SJSA1 (cell line): ENCODE data around the gene BOD1L1. TPM values are rescaled to one million over a fixed set of nuclear protein-coding genes. Genes with fewer than 3 reads are reported as not detected.

Experiments
- DNase-seq, 2 experiments: peaks; one replicate each; pipeline ENCODE4 v3.0.0-alpha.2; 2015 to 2020; ENCODE audit warnings: low spot score in 2 of 2, low read depth in 1 of 2
- H3K27ac ChIP-seq: fragments of 250-450 bp; sonication (Bioruptor Pico); 2 replicates; pipeline ENCODE4 v1.5.1; 2020; ENCODE audit warnings: mild to moderate bottlenecking, moderate library complexity
- H3K27me3 ChIP-seq: fragments of 250-450 bp; sonication (Bioruptor Pico); replicated peaks from 2 replicates; pipeline ENCODE4 v1.5.1; 2020; ENCODE audit warnings: mild to moderate bottlenecking, moderate library complexity
- H3K36me3 ChIP-seq: fragments of 250-450 bp; sonication (Bioruptor Pico); 2 replicates; pipeline ENCODE4 v1.5.1; 2020; ENCODE audit warnings: mild to moderate bottlenecking
- H3K4me1 ChIP-seq: fragments of 250-450 bp; sonication (Bioruptor Pico); replicated peaks from 2 replicates; pipeline ENCODE4 v1.6.1; 2021; ENCODE audit warnings: mild to moderate bottlenecking
- H3K4me3 ChIP-seq: fragments of 250-450 bp; sonication (Bioruptor Pico); 2 replicates; pipeline ENCODE4 v1.5.1; 2020; ENCODE audit warnings: mild to moderate bottlenecking
- H3K9me3 ChIP-seq: fragments of 250-450 bp; sonication (Bioruptor Pico); replicated peaks from 2 replicates; pipeline ENCODE4 v1.5.1; 2020; ENCODE audit warnings: mild to moderate bottlenecking
- total RNA-seq: library from RNA; depleted of rRNA; stranded (reverse); fragments of >200 nt; shearing (Covaris generic); gene quantifications from 2 replicates; pipeline ENCODE4 v1.2.3, GENCODE V29; 2014; rRNA removed

The BOD1L1 gene
- total RNA-seq, result 4.5 and 10.3 TPM in 2 replicates

DNA sequence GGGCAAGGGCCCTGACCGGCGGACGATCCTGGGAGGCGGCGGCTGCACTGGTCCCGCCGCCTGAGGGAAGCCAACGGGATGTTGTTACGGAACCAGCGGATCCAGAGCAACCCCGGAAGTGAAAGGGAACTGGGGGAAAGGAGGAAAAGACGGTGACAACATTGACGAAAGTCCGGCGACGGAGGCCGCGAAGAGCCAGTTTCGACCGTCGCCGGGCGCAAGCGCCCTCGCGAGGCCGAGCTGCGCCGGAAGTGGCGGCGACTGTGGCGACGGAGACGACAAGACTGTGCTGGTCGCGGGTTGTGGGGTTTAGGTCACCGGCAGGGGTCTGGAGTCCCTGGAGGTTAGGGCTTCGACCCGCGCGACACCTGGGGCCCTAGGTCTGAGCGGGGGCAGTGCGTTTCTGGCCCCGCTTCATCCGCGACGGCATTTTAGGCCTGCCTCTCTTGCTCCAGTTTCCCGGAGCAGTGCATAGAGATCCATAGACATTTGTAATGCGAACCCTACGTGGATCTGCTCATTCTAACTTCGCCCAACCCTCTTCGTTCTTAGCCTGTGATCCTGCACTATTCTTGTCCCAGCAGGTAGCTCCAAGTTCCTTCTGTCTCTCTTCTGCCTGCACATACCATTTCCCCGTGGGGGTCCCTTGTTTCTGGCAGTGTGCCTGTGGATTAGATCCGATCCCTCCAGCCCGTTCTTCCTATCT is at the start of gene BOD1L1:
Gene BOD1L1, minus strand, starts transcription at position 120 of the 706 bp plus-strand sequence. CDS start 138 bp downstream, outside the sequence.
- H3K4me1 ChIP-seq, result no peaks in the 10 kb centered on the region

DNA sequence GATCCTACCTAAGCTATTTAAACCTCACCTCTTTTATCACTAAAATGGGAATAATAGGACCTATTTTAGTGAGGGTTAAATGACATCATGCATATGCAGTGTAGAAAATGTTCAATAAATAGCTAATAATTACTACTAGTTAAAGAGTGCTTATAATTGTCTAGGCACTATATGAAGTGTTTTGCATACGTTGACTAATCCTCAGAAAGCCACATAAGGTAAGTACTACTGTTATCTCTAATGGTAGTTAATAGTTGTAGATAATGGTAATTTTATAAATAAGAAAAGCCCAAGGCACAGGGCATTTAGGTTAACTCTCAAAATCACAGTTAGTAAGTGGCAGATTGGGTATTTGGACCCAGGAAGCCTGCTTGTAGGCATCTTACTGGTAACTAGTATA is 47.4 kb upstream of the BOD1L1 start:
- Histone ChIP-seq H3K27ac (no peak overlapping the region), H3K4me1 (no peaks in the 10 kb centered on the region), H3K27me3 (no peaks in the 10 kb centered on the region), H3K9me3 (no peaks in the 10 kb centered on the region), H3K36me3 (no peaks in the 10 kb centered on the region), H3K4me3 (no peak overlapping the region)
- no peak for DNase-seq

More for the DNA sequence above, at the start of gene BOD1L1:
- Histone ChIP-seq H3K27me3 (no peaks in the 10 kb centered on the region), H3K36me3 (no peaks in the 10 kb centered on the region), H3K27ac (peak within 1 kb of the TSS; percentile 78), H3K4me3 (peak within 1 kb of the TSS; percentile 58), H3K9me3 (no peaks in the 10 kb centered on the region)
- DNase-seq, result peak; percentile 75 to 76

DNA sequence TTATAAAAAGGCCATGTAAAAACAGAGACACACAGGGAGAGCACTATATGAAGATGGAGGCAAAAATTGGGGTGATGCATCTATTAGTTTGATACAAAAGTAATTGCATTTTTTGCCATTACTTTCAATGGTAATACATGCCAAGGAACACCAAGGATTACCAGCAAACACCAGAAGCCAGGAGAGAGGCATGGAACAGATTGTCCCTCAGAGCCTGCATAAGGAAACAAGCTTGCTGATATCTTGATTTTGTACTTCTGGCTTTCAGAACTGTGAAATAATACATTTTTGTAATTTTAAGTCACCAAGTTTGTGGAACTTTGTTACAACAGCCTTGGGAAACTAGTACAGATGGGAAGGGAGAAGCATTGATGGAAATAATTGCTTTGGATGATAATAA is 45.6 kb upstream of the BOD1L1 start:
- H3K27ac ChIP-seq, result no peak overlapping the region
- no peaks in the 10 kb centered on the region for H3K9me3 ChIP-seq
- no peak overlapping the region for H3K4me3 ChIP-seq
- no peaks in the 10 kb centered on the region for H3K27me3 ChIP-seq
- H3K4me1 ChIP-seq, result no peaks in the 10 kb centered on the region
- DNase-seq, result no peak
- no peaks in the 10 kb centered on the region for H3K36me3 ChIP-seq

DNA sequence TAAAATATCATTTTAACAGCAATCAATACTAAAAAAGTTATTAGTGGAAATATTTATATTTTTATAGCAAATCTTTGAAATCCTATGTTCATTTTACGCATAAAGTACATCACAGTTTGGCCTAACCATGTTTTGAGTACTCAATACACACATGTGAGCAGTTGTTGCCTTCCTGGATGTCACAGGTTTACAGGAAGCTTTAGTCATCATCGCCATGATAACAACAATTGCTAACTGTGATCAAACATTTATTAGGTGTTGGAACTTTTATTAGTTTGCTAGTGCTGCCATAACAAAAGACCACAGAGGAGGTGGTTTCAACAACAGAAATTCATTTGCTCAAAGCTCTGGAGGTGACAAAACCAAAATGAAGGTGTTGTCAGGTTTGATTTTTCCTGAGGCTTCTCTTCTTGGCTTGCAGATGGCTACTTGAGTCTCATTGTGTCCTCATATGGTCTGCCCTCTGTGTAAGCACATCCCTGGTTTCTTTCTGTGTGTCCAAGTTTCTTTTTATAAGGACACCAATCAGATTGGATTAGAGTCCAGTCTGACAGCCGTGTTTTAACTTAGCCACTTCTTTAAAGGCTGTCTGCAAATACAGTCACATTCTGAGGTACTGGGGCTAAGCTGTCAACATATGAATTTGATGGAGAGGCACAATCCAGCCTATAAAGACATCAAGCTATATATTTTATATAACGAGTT is 43.1 kb upstream of the BOD1L1 start:
- no peak overlapping the region for H3K4me3 ChIP-seq
- no peaks in the 10 kb centered on the region for H3K27me3 ChIP-seq
- H3K9me3 ChIP-seq, result no peaks in the 10 kb centered on the region
- H3K4me1 ChIP-seq, result no peaks in the 10 kb centered on the region
- no peak for DNase-seq
- H3K36me3 ChIP-seq, result no peaks in the 10 kb centered on the region
- no peak overlapping the region for H3K27ac ChIP-seq

DNA sequence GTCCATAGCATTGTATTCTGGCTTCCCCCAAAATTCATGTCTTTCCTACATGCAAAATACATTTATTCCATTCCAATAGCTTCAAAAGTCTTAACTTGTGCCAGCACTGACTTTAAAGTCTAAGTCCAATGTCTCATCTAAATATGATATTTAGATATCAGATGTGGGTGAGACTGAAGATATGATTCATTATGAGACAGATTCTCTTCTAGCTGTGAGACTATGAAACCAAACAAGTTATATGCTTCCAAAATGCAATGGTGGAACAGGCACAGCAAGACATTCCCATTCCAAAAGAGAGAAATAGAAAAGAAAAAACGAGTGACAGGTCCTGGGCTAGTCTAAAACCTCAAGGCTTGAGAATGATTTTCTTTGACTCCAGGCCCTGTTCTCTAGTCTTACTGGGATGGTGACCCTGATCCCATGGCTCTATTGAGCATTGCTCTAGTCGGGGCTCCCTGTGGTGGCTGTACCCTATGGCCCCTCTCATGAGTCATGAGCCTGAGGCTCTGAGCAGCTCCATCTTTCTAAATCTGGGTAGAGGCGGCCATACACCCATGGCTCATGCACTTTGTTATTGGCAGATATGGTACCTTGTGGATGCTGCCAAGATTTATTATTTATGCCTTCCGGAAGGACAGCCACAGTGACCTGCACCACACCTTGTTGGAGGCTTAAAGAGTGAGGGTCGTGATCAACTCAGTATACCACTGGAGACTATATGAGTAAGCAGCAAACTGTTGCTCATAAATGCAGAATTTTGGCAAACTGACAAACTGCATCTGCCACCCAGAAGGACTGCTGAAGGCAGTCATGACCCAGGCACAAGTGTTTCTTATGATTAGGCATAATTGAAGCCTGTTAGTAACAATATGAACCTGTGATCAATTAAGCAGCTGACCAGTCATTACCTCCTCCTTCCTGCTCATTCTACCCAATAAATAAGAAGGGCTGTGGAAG is 38.5 kb upstream of the BOD1L1 start:
- H3K36me3 ChIP-seq, result no peaks in the 10 kb centered on the region
- H3K27me3 ChIP-seq, result no peaks in the 10 kb centered on the region
- no peaks in the 10 kb centered on the region for H3K9me3 ChIP-seq
- no peak for DNase-seq
- no peaks in the 10 kb centered on the region for H3K4me1 ChIP-seq
- H3K27ac ChIP-seq, result no peak overlapping the region
- H3K4me3 ChIP-seq, result no peak overlapping the region

DNA sequence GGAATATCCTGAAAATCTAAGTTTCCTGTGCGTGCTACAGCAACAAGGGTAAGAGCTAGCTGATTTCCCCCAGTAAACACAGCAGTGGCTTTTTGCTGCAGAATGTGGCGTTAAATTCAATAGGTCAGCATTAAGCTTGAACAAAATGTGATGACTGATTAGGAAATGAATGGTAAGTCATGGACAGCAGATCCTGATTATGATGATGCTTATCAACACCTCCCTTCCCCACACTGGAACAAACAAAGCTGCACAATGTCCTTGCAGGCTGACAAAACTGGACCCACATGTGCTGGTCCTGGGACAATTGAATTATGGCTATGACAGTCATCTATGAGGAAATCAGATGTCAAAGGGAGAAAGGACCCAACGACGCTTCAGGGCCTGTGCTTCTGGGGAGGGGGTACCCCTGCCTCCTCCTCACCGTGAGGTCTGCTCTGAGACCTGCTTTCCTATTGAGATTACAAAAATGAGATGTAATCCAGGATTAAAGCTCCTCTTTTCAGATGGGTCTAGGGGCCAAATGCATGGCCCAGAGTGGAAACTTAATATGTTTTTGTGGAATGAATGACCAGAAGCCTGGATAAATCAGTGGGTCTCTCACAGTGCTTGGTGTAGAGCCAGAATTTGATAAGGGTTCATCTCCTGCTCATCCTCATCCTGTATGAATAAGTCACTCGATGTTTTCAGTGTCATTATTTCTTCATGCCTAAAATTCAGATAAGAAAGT is 32.0 kb upstream of the BOD1L1 start:
- DNase-seq, result no peak
- Histone ChIP-seq H3K9me3 (no peaks in the 10 kb centered on the region), H3K36me3 (no peaks in the 10 kb centered on the region), H3K4me3 (no peak overlapping the region), H3K4me1 (no peaks in the 10 kb centered on the region), H3K27me3 (no peaks in the 10 kb centered on the region), H3K27ac (no peak overlapping the region)

DNA sequence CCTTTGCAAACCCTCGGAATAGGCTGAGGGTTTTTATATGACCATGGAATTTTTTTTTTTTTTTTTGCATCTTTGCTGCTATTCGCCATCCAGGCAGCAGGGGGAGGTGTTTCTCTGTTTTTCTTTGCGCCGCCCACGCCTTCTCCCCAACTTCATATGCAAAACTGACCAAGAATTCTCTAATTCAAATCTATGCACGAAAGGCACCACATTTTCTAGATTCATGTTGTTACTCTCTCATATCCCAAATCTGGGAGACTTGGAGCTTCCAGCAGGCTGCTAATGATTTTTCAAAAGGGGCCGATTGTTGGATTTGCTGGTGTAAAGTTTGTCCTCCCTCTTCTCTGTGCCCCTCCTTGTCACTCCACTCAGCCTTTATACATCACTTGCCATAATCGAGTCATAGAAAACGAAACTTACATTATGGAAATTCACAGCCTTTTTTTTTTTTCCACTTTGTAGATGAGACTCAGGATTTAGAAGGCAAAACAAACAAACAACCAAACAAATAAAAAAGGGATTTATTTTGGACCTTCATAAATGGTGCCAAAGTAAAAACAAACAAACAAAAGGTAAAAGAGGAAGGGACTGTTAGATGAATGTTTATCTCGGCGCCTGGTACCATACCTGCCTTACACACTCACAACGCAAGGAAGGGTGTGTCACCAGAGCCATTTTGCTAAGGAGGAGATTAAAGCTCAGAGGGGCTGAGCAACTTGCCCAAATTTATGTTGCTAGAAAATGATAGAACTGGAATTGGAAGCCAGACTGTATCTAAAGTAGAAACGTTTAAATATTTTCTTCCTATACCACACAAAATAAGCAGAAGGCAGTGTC is 29.3 kb upstream of the BOD1L1 start:
- H3K9me3 ChIP-seq, result no peaks in the 10 kb centered on the region
- no peak overlapping the region for H3K27ac ChIP-seq
- no peak overlapping the region for H3K4me3 ChIP-seq
- no peaks in the 10 kb centered on the region for H3K4me1 ChIP-seq
- H3K36me3 ChIP-seq, result no peaks in the 10 kb centered on the region
- DNase-seq, result peak in 1 of 2 experiments; percentile 37
- H3K27me3 ChIP-seq, result no peaks in the 10 kb centered on the region

DNA sequence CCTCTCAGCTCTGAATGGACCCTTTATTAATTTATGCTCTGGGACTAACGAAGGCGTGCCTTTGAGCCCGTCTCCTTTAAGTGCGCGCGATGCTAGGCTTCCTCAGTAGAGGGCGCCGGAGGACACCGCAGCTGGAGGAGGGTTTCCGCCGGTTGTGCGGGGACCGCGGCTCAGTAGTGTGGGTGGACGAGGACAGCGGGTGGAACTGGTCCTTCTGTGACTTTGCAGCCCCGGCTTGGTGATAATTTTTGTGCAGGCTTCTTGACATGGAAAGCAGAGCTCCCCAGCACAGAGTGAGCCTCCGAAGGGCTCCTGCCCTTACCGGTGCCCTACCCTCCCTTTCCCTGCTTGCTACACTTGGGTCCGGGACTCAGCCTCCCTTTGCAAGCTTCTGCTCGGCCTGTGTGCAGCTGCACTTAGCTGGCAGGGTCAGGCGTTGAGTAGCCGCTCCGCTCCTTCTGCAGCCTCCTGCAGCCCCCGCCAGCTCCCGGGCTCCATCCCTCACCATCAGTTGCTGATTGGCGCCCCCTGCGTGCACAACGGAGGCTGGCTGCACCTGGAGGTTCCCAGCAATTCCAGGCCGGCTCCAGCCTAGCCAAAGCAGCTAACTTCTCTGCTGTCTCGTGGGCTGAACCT is 26.8 kb upstream of the BOD1L1 start:
- no peaks in the 10 kb centered on the region for H3K4me1 ChIP-seq
- no peaks in the 10 kb centered on the region for H3K27me3 ChIP-seq
- H3K36me3 ChIP-seq, result no peaks in the 10 kb centered on the region
- no peak overlapping the region for H3K27ac ChIP-seq
- H3K9me3 ChIP-seq, result no peaks in the 10 kb centered on the region
- peak; percentile 42 to 54 for DNase-seq
- peak overlapping the region; percentile 17 for H3K4me3 ChIP-seq

DNA sequence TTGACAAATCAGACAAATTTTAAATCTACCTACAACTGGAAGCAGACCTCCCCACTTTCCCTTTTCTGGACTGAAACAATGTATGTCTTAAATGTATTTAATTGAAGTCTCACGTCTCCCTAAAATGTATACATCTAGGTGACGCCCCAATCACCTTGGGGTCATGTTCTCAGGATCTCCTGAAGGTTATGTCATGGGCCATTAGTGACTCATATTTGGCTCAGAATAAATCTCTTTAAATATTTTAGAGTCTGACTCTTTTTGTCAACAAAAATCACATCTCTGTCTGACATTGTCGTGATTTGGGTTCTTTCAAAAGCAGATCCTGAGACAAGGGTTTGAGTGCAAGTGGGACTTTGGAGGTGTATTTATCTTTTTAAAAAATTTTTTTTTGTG is 26.2 kb upstream of the BOD1L1 start:
- Histone ChIP-seq H3K27me3 (no peaks in the 10 kb centered on the region), H3K36me3 (no peaks in the 10 kb centered on the region), H3K27ac (no peak overlapping the region), H3K4me3 (no peak overlapping the region), H3K9me3 (no peaks in the 10 kb centered on the region), H3K4me1 (no peaks in the 10 kb centered on the region)
- DNase-seq, result peak in 1 of 2 experiments; percentile 1

DNA sequence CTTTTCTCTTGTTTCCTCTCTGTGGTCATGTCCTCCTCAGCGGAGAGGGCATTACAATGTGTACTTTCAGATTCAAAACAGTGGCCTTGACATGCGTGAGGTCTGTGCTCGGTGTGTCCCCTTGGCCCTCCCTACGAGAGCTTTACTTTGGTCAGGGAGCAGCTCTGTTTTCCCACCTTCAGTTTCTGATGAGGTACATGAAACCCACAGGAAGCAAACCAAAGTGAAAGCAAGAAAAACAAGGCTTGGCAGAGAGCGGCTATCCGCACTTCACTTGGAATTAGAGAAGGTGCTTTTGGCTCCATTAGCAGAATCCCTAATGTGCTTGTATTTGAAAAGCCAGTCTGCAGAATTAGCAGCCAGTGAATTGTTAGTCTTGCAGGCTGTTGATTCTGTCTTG is 19.5 kb upstream of the BOD1L1 start:
- no peaks in the 10 kb centered on the region for H3K4me1 ChIP-seq
- H3K27ac ChIP-seq, result no peak overlapping the region
- no peaks in the 10 kb centered on the region for H3K36me3 ChIP-seq
- no peak overlapping the region for H3K4me3 ChIP-seq
- DNase-seq, result no peak
- H3K9me3 ChIP-seq, result no peaks in the 10 kb centered on the region
- no peaks in the 10 kb centered on the region for H3K27me3 ChIP-seq

DNA sequence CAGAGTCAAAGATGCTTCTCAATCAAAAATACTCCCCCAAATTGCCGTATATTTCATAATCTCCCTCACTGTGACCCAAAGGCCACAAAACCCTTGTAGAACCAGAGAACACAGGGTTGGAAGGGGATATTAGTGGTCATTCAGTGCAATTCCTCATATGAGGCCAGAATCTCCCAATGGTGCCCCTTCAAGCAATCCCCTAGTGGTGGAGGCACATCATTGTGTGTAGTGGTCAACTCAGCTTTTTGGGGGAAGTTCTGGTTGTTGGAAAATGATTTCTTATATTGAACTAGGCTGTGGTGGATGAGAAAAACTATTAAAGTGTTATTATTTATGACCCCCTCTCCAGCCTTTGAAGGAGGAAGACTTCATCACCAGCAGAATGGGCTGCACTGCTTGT is 17.6 kb upstream of the BOD1L1 start:
- no peak overlapping the region for H3K27ac ChIP-seq
- H3K4me1 ChIP-seq, result no peaks in the 10 kb centered on the region
- H3K27me3 ChIP-seq, result no peaks in the 10 kb centered on the region
- no peak overlapping the region for H3K4me3 ChIP-seq
- no peak for DNase-seq
- no peaks in the 10 kb centered on the region for H3K36me3 ChIP-seq
- no peaks in the 10 kb centered on the region for H3K9me3 ChIP-seq

DNA sequence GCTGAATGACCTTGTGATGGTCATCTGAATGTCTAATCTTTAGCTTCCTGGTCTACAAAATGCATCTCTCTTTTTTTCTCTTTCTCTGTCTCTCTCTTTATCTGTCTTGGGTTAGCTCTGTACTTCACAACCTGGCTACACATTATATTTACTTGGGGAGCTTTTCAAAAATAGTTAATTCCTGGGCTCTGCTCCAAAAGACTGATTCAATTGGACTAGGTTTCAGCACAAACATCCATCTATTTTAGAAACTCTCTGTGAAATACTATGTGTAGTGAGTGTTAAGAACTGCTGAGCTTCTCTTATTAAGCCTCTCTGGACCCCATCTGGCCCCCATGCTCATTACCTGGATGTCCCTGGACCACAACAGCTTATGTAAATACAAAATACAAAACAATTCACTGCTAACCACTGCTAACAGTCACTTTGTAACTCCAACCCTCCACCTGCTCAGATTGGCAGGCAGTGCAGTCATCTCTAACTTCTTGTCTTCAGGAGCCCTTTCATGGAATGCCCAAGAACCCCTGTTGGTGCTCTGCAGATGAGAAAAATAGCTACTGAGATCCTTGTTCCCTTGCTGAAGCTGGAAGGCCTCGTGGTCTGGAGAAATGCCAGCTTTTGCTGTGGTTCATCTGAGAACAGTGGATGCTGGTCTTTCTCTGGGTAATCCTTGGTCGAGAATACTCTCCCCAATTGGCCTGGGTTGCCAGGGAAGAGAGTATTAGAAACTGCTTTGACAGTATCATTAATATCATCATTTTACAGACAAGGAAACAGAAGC is 14.8 kb upstream of the BOD1L1 start:
- Histone ChIP-seq H3K27me3 (no peaks in the 10 kb centered on the region), H3K27ac (no peak overlapping the region), H3K9me3 (no peaks in the 10 kb centered on the region), H3K4me1 (no peaks in the 10 kb centered on the region), H3K36me3 (no peaks in the 10 kb centered on the region), H3K4me3 (no peak overlapping the region)
- no peak for DNase-seq
